Sigmoid colon (tissue), 3 donors: Measurements from ENCODE around the gene CDK4.

Experiments
- POLR2A ChIP-seq, 2 donors: fragments of 450-650 bp; IDR thresholded peaks; one replicate each; pipeline ENCODE4 v1.6.1; 2016; ENCODE audit warnings: antibody characterized with exemption in 2 of 2, mild to moderate bottlenecking in 2 of 2, moderate library complexity in 2 of 2
- TF ChIP-seq, protein P1 (sequence below), 4 experiments: fragments of 450-650 bp in 3 of 4; fragments of 200-600 bp in 1 of 4; IDR thresholded peaks; one replicate each; pipeline ENCODE4 v1.5.1; 2016 to 2019; ENCODE audit warnings: antibody characterized with exemption in 4 of 4, mild to moderate bottlenecking in 3 of 4, moderate library complexity in 2 of 4

DNA sequence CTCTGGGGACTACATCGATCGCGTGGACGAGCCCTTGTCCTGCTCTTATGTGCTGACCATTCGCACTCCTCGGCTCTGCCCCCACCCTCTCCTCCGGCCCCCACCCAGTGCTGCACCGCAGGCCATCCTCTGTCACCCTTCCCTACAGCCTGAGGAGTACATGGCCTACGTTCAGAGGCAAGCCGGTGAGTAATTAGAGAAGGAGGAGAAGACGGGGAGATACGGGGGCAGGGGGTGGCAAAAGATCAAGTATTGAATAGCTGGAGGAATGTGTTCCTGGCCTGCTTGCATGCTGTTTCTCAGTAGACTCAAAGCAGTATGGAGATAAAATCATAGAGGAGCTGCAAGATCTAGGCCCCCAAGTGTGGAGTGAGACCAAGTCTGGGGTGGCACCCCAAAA is 36.3 kb downstream of the CDK4 start:
- TF ChIP-seq, protein P1, sequence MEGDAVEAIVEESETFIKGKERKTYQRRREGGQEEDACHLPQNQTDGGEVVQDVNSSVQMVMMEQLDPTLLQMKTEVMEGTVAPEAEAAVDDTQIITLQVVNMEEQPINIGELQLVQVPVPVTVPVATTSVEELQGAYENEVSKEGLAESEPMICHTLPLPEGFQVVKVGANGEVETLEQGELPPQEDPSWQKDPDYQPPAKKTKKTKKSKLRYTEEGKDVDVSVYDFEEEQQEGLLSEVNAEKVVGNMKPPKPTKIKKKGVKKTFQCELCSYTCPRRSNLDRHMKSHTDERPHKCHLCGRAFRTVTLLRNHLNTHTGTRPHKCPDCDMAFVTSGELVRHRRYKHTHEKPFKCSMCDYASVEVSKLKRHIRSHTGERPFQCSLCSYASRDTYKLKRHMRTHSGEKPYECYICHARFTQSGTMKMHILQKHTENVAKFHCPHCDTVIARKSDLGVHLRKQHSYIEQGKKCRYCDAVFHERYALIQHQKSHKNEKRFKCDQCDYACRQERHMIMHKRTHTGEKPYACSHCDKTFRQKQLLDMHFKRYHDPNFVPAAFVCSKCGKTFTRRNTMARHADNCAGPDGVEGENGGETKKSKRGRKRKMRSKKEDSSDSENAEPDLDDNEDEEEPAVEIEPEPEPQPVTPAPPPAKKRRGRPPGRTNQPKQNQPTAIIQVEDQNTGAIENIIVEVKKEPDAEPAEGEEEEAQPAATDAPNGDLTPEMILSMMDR (IDR thresholded peaks at IDR 0.05), result no peak
- no peak for TF ChIP-seq POLR2A (IDR thresholded peaks at IDR 0.05)
